ENCODE results near the gene ARHGEF11. TPM values are rescaled to one million over a fixed set of nuclear protein-coding genes. Genes with fewer than 3 reads are reported as not detected.

Gene ARHGEF11
- total RNA-seq, 1 experiment from 2014 or later, result 23.8 TPM

- DNase-seq (ENCODE audit: low read depth), result no peak
Measured at GRCh38 chr1:156970017-156970416, 75.5 kb downstream of the ARHGEF11 start.

GRCh38 chr1:156969496-156969895 is 76.0 kb downstream of the ARHGEF11 start:
- in situ Hi-C loops (cut with HindIII; ENCODE audit: low pct_unique_long_range_greater_than_20kb, low sequenced_read_pairs), result no loop called here
- DNase-seq (ENCODE audit: low read depth), result no peak

More at GRCh38 chr1:156970017-156970416, 75.5 kb downstream of the ARHGEF11 start:
- in situ Hi-C loops (cut with HindIII; ENCODE audit: low pct_unique_long_range_greater_than_20kb, low sequenced_read_pairs), result no loop called here

DNA sequence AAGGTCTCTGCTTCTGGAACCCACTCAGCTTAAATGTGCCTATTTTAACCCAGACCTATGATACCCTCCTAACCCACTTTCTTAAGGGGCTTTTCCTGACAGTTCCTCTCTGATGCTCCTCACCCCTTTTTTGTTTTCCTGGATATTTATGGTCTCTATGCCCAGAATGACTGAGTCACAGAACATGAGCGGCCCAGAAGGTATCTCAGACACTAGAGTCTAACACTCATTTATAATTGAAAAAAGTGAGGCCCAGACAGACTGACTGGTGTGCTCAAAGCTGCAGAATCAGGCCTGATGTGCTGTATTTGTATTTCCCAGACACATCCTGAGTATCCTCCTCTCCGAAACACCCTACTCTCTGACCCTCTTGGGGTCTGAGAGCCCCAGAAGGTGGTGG is 81.1 kb downstream of the ARHGEF11 start:
- in situ Hi-C loops (cut with HindIII; ENCODE audit: low pct_unique_long_range_greater_than_20kb, low sequenced_read_pairs), result no loop called here
- no peak for DNase-seq (ENCODE audit: low read depth)

DNA sequence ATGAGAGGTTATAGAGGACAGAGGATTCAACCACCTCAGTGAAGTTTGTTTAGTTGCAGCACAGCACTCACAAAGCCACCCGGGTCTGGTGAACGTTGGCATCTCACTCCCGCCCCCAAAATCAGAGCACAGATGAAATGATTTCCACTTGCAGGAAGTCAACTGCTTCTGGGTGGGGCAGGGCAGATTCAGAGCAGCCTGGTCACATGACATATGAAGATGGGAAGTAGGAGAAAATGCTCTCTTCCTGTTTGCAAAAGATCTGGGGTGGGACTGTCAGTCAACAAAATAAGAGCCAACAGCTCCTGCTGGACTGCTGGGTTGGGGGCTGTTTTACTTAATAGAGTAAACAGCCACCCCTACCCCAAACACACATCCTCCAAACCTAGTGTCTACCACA is 81.9 kb downstream of the ARHGEF11 start:
- DNase-seq (ENCODE audit: low read depth), result no peak

GRCh38 chr1:156961709-156962108 is 83.8 kb downstream of the ARHGEF11 start:
- DNase-seq (ENCODE audit: low read depth), result no peak
- in situ Hi-C loops (cut with HindIII; ENCODE audit: low pct_unique_long_range_greater_than_20kb, low sequenced_read_pairs), result no loop called here

More for the DNA sequence above, 81.9 kb downstream of the ARHGEF11 start:
- in situ Hi-C loops (cut with HindIII; ENCODE audit: low pct_unique_long_range_greater_than_20kb, low sequenced_read_pairs), result no loop called here

GRCh38 chr1:156959925-156960324 is 85.6 kb downstream of the ARHGEF11 start:
- in situ Hi-C loops (cut with HindIII; ENCODE audit: low pct_unique_long_range_greater_than_20kb, low sequenced_read_pairs), result no loop called here
- no peak for DNase-seq (ENCODE audit: low read depth)

- DNase-seq (ENCODE audit: low read depth), result no peak
- in situ Hi-C loops (cut with HindIII; ENCODE audit: low pct_unique_long_range_greater_than_20kb, low sequenced_read_pairs), result no loop called here
Measured at GRCh38 chr1:156959414-156959813, 86.1 kb downstream of the ARHGEF11 start.

DNA sequence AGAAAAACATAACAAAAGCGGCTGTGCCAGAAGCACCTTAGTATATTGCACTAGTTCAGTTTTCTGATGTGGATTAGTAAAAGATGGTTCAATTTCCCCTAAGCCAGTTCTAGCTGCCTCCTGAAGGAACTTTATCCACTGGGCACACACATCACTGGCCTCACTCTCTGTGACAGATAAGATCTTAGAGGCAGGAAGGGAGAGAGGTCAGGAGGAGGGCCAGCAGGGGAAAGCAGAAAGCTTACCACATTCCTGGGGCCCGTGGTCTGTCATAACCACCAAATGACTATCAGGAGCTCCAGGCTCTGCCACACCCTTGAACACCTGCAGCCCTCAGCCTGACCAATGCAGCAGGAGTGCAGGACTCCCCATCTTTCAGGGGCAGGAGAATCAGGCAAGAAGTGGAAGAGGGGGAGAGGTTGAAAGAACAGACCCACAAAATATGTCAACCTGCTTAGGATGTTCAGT is 87.3 kb downstream of the ARHGEF11 start:
- DNase-seq (ENCODE audit: low read depth), result no peak
- in situ Hi-C loops (cut with HindIII; ENCODE audit: low pct_unique_long_range_greater_than_20kb, low sequenced_read_pairs), result no loop called here

DNA sequence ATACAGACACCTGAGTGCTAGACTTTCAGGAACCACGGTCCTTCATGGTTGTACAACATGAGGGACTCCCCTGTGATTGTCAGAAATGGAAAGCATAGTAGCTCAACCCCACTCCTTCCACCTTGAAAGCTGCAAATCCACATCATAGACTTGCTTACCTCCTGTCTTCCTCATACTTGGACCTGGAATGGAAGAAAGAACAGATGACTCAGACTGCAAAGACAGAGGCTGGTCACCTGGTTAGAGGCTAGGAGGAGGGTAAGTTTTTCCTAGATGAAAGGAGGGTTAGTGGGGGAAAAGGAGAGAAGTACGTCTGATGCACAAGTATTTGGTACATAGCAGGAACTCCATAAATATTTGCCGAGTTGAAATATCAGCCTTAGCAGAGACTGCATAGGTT is 87.9 kb downstream of the ARHGEF11 start:
- DNase-seq (ENCODE audit: low read depth), result no peak
- in situ Hi-C loops (cut with HindIII; ENCODE audit: low pct_unique_long_range_greater_than_20kb, low sequenced_read_pairs), result no loop called here

- no peak for DNase-seq (ENCODE audit: low read depth)
- in situ Hi-C loops (cut with HindIII; ENCODE audit: low pct_unique_long_range_greater_than_20kb, low sequenced_read_pairs), result no loop called here
Measured at GRCh38 chr1:156956333-156956732, 89.2 kb downstream of the ARHGEF11 start.

DNA sequence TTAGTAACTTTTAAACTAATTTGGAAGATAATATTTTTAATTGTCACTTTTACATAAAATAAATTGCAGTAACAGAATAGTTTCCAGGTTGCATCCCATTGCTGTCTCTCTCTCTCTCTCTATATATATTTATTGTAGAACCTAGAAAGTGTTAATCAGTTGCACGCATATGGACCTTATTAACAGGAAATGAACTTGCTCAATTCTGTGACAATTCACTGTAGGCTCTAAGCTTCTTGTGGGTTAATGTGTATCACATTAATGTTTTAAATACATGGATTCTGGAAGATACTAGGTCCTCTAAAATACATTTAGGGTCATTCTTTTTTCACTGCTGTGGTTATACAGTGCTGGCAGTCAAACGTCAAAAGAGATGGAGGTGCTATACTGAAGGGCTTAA is 92.0 kb downstream of the ARHGEF11 start:
- in situ Hi-C loops (cut with HindIII; ENCODE audit: low pct_unique_long_range_greater_than_20kb, low sequenced_read_pairs), result no loop called here
- no peak for DNase-seq (ENCODE audit: low read depth)

DNA sequence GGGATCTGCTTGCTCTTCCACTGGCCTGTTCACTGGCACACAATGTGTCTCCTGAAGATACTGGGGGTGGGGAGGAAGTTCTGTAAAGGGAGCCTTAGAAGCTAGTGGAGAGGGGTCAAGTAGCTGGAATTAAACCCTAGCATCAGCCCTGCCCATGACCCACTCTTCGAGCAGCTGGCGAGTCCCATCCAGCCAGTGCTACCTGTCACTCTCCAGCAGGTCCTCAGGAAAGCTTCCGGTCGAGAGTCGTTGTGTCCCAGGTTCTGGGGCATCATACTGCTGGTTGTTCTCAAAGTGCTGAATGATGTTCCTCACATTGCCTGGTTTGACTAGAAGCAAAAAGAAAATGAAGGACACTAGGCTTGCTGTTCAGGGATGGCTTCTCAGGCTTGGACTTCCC is 94.2 kb downstream of the ARHGEF11 start:
- no peak for DNase-seq (ENCODE audit: low read depth)

DNA sequence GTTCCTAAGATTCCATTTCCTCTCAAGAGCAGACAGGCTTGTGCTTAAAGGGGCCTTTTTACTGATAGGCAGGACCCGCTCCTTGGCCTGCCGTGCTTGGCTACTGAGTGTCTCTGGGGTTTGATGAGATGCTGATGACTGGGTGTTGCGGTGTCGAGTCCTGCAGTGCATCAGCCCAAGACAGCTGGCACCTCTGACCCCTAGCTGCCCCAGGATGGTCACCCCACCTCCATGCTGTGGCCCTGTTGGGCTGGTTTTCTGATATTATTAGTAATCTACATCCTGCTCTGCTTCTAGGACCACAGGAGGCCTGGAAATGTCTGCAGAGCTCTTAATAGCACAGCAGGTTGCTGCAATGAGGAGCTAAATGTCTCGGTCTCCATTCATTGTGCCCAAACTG is 96.4 kb downstream of the ARHGEF11 start:
- DNase-seq (ENCODE audit: low read depth), result no peak
- in situ Hi-C loops (cut with HindIII; ENCODE audit: low pct_unique_long_range_greater_than_20kb, low sequenced_read_pairs), result no loop called here

More for the DNA sequence above, 94.2 kb downstream of the ARHGEF11 start:
- in situ Hi-C loops (cut with HindIII; ENCODE audit: low pct_unique_long_range_greater_than_20kb, low sequenced_read_pairs), result no loop called here

- in situ Hi-C loops (cut with HindIII; ENCODE audit: low pct_unique_long_range_greater_than_20kb, low sequenced_read_pairs), result no loop called here
- DNase-seq (ENCODE audit: low read depth), result no peak
Measured at GRCh38 chr1:156948708-156949107, 96.8 kb downstream of the ARHGEF11 start.

DNA sequence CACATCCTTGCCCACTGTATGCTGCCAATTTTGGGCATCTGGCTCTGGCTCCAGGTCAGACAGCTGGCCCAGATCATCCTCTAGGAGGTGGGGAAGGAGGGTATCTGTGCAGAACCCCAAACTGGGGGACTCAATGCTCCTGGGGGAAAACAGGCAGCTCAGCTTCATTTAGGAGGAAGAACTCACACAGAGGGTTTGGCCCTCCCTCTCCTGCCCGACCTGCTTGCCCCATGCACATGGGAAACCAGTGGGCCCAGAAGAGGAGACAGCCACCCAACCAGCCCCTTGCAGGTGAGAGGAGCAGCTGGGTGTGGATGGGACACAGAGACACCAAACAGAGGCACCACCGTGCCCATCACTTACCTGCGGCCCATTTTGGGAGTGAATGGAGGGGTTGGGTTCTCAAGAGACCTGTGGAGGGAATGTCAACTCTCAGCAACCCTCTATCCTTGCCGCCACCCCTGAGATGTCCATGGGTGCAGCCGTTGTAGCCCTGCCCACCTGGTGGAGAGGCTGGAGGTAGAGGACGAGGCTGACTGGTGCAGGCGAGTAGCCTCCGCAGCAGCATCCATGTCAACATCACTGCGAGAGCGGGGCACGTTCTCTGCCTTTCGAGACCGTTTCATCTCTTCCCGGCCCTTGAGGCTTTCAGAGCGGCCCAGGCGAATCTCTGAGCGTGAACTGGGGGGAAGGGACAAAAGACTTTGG is 97.6 kb downstream of the ARHGEF11 start:
- DNase-seq (ENCODE audit: low read depth), result no peak
- in situ Hi-C loops (cut with HindIII; ENCODE audit: low pct_unique_long_range_greater_than_20kb, low sequenced_read_pairs), result no loop called here

DNA sequence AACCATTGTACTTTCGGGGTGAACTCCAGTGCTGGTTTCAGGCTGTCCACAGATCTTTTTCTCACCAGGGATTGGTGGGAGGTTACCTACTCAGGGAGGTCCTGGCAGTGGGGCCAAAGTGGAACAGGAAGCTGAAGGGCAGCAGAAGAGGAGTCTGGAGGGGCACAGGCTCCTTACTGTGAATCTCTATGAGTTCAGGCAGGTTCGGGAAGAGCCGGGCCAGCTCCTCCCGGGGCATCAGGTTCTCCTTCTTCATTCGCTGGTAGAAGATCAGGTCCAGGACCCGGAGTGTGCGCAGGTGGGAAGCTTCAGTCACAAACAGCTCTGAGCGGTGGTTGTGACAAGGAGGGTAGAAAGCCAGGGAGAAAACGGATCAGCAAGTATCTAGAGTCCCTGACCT is 98.4 kb downstream of the ARHGEF11 start:
- in situ Hi-C loops (cut with HindIII; ENCODE audit: low pct_unique_long_range_greater_than_20kb, low sequenced_read_pairs), result no loop called here
- no peak for DNase-seq (ENCODE audit: low read depth)

DNA sequence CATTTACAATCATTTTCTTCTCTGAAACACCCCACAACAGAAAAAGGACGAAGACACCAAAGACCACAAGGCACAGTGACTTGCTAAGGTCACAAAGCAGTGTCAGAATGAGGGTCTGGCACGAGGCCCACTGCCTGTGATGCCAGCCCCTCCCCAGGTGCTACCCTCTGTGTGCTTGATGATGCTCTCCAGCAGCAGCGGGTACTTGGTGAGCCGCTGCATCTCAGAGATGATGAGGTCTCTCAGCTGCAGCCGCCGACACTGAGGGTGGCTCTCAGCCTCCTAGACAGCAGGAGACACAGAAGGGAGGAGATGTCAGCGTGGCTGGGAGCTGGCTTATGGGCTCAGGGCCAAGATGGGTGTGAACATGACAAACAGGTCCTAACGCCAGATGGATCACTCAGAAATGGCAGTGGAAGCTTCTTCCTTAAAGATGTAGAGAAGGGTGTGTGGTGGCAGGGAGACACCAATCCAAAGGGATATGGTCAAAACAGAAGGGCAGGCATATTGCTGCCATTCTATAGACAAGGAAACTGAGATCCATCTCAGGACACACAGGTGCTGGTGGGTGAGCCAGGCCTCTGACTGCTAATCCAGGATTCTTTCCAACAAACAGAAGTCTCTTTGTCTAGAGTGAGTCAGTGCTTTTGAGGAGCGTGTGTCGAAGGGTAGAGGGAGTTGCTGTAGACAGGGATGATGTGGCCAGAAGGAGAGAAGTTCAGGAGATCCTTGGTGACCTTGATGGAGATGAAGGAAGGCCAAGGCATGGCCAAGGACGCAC is 99.5 kb downstream of the ARHGEF11 start:
- in situ Hi-C loops (cut with HindIII; ENCODE audit: low pct_unique_long_range_greater_than_20kb, low sequenced_read_pairs), result no loop called here

DNA sequence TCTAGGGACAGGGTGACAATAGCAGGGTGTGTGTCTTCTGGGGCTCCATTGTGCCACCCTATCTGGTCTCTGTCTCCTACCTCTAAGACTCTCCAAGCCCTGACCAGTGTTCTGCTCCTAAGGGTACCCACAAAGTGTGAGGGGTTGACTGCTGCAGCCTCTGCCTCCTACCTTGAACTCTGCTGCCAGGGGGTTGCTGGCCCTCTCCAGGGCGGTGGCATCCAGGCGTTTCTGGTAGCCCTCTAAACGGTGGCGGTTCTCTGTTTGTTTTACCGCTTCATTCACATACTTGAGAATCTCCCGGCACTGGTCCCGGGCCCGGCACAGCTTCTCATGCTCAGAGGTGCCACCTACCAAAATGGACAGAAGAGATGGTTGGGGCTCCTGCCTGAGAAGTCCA is 100.7 kb downstream of the ARHGEF11 start:
- no peak for DNase-seq (ENCODE audit: low read depth)
- in situ Hi-C loops (cut with HindIII; ENCODE audit: low pct_unique_long_range_greater_than_20kb, low sequenced_read_pairs), result no loop called here

More for the DNA sequence above, 99.5 kb downstream of the ARHGEF11 start:
- DNase-seq (ENCODE audit: low read depth), result no peak

DNA sequence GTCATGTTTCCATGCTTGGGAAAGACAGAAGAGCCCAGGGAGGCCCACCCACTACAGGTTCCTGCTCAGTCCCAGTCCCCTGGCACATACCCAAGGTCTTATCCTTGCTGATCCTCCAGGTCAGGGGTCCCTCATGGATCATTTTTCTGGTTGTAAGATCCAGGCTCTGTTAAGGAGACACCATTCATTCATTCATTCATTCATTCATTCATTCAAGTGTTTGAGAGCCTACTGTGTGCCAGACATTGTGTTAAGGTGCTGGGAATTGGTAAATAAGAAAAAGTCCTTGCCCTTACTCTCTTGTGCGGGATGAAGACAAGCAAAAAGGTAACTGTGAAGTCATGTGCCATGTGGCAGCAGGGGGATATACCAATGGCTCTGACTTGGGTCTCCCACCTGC is 101.3 kb downstream of the ARHGEF11 start:
- in situ Hi-C loops (cut with HindIII; ENCODE audit: low pct_unique_long_range_greater_than_20kb, low sequenced_read_pairs), result no loop called here
- no peak for DNase-seq (ENCODE audit: low read depth)

Measured in Caki2 (cell line).